ENCODE measurements around the gene PIP5K1C. TPM values are rescaled to one million over a fixed set of nuclear protein-coding genes. Genes with fewer than 3 reads are reported as not detected.

PIP5K1C gene
- total and polyA plus RNA-seq, 9 of the 15 experiments (the other 6 are each of a cell fraction or from before 2014, with no cell fraction given): 0.38 to 22.1 (median 4.1) TPM

- TF ChIP-seq, protein P1, sequence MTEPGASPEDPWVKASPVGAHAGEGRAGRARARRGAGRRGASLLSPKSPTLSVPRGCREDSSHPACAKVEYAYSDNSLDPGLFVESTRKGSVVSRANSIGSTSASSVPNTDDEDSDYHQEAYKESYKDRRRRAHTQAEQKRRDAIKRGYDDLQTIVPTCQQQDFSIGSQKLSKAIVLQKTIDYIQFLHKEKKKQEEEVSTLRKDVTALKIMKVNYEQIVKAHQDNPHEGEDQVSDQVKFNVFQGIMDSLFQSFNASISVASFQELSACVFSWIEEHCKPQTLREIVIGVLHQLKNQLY (CRISPR knock-in tag; conservative IDR thresholded peaks at IDR 0.05): no peak
- TF ChIP-seq THAP12 (CRISPR knock-in tag; IDR thresholded peaks at IDR 0.05) (no peak), HIVEP1 (CRISPR knock-in tag; IDR thresholded peaks at IDR 0.05) (no peak), ZBTB12 (CRISPR knock-in tag; IDR thresholded peaks at IDR 0.05) (no peak), SMARCB1 (IDR thresholded peaks at IDR 0.05; ENCODE audit: insufficient read length, low read depth) (no peak), THRB (CRISPR knock-in tag; conservative IDR thresholded peaks at IDR 0.05) (no peak), MLLT1 (IDR thresholded peaks at IDR 0.05) (no peak), ETV5 (CRISPR knock-in tag; IDR thresholded peaks at IDR 0.05; ENCODE audit: low read depth) (no peak)
Measured at GRCh38 chr19:3674784-3675543, 25.3 kb downstream of the PIP5K1C start (continued).
